ENCODE results near the gene ACBD5.
"Not testable (repeated sequence)": the region's sequence is repeated elsewhere in the genome, so short reads cannot be mapped to it uniquely, and the experiment has no call there.

Gene ACBD5, protein sequence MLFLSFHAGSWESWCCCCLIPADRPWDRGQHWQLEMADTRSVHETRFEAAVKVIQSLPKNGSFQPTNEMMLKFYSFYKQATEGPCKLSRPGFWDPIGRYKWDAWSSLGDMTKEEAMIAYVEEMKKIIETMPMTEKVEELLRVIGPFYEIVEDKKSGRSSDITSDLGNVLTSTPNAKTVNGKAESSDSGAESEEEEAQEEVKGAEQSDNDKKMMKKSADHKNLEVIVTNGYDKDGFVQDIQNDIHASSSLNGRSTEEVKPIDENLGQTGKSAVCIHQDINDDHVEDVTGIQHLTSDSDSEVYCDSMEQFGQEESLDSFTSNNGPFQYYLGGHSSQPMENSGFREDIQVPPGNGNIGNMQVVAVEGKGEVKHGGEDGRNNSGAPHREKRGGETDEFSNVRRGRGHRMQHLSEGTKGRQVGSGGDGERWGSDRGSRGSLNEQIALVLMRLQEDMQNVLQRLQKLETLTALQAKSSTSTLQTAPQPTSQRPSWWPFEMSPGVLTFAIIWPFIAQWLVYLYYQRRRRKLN

DNA sequence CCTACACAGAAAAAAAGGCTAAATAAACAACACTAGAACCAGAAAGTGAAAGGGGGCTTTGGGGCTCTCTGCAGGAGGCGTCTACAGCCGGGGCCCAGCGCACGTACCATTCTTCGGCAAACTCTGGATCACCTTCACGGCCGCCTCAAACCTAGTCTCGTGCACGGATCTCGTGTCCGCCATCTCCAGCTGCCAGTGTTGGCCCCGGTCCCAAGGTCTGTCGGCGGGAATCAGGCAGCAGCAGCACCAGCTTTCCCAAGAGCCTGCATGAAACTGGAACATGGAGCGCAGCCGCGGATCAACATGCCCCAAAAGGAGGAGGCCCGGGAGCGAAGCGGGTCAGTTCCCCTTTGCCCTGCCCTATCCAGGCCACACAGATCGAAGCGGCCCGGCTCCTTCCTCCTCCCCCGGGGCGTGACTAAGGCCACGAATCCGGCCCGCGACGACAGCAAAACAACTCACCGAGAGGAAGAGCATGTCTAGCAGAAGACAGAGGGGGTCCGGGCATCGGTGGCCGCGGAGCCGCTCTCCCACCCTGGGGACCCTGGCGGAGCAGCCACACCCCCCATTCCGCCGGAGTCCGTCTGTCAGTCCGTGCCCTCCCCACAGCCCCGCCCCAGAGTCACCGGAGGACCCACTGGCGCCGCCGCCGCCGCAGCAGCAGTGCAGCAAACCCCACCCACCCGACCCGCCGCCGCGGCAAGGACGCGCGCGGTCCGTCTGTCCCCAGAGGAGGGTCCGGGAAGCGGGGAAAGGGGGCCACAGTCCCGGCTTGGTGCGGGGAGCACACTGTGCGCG, at the start of gene ACBD5:
Gene ACBD5, minus strand, starts transcription at position 586 of the 798 bp plus-strand sequence. Its CDS starts 109 bp downstream, at position 477.
- Histone ChIP-seq H3K27me3 (ENCODE audit: low read depth) (no peaks in the 10 kb centered on the region), H3K4me3 (peak within 1 kb of the TSS; percentile 57), H3K36me3 (replicated peaks) (no peaks in the 10 kb centered on the region), H3K9me3 (no peaks in the 10 kb centered on the region), H3K4me1 (peaks cover 17% of the 10 kb centered on the region)
- in situ Hi-C loops (cut with MboI; ENCODE audit: low sequenced_read_pairs): no loop called here
- peak; percentile 72 to 89 for DNase-seq (ENCODE audit: low spot score in 2 of 2)

DNA sequence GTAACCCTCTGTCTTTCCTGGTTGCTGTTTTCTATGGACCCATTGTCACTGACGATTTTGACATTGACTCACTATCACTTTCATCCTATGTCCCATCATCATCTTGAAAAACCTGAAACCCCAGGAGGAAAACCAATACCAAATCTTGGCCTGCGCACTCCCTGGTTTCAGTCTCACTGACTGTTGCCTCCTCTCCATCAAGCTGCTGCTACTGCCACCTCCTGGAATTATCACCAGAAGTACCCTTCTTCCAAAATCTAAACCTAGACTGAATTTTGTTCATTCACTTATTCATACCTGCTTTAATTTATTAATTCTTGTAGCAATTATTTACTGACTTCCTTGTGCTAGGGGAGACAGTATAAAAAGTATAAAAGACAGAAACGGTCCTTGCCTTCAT, 44.5 kb upstream of the ACBD5 start:
- Histone ChIP-seq H3K27me3 (ENCODE audit: low read depth) (0 out of 2 replicates have a peak, but pooled peaks cover 2% of the 10 kb centered on the region), H3K4me3 (no peak overlapping the region), H3K9me3 (no peaks in the 10 kb centered on the region), H3K4me1 (no peaks in the 10 kb centered on the region), H3K36me3 (replicated peaks) (no peaks in the 10 kb centered on the region)
- no peak for DNase-seq (ENCODE audit: low spot score in 2 of 2)
- in situ Hi-C loops (cut with MboI; ENCODE audit: low sequenced_read_pairs): no loop called here

DNA sequence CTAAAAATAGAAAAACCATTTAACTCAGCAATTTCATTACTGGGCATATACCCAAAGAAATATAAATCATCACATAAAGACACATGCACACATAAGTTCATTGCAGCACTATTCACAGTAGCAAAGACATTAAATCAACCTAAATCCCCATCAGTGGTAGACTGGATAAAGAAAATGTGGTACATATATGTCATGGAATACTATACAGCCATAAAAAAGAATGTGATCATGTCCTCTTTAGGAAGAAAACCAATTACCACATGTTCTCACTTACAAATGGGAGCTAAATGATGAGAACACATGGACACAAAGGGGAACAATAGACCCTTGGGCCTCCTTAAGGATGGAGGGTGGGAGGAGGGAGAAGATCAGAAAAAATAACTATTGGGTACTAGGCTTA, 36.0 kb upstream of the ACBD5 start:
- Histone ChIP-seq H3K27me3 (ENCODE audit: low read depth) (no peaks in the 10 kb centered on the region), H3K4me1 (no peaks in the 10 kb centered on the region), H3K4me3 (no peak overlapping the region), H3K9me3 (no peaks in the 10 kb centered on the region), H3K36me3 (replicated peaks) (no peaks in the 10 kb centered on the region)
- in situ Hi-C loops (cut with MboI; ENCODE audit: low sequenced_read_pairs): no loop called here
- no peak for DNase-seq (ENCODE audit: low spot score in 2 of 2)

DNA sequence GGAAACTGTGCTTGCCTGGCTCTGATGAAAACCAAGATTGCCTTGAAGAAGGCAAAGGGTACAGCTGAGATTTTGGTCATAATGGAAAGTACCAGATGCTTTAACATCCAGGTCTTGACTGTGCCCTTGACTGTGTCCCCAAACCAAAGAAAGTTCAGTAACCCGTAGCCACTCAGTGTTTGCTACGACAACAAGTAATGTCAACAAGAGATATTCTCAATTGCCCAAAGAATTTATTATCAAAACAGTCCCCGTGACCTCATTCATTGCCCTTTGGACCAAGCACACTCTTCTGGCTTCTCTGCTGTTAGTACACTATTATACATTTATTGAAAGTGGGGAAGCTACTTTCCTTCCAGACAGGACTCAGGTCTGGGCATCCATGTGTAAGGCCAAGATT, 25.4 kb upstream of the ACBD5 start:
- in situ Hi-C loops (cut with MboI; ENCODE audit: low sequenced_read_pairs); H3K27me3 ChIP-seq (ENCODE audit: low read depth); DNase-seq (ENCODE audit: low spot score in 2 of 2); H3K9me3 ChIP-seq; H3K36me3 ChIP-seq (replicated peaks); H3K4me1 ChIP-seq; H3K4me3 ChIP-seq: not testable (repeated sequence)

DNA sequence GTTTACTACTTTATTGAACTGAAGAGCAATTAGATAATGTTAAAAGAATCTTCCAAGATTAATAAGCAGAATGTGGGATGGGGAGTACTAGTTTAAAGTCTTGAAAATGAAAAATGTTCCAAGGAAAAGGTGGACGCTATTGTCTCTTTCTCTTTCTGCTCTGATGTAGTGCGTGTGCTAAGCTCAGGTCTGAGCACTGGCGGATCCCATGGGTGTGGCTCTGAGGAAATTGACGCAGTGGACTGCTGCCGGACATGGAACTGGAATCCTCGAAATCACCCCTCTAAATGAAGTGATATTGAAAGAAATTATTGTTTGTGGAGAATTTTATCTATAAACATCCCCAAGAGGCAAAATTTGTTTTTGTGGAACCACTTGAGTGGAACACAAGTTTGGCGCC, 22.2 kb upstream of the ACBD5 start:
- H3K9me3 ChIP-seq; H3K36me3 ChIP-seq (replicated peaks); H3K4me1 ChIP-seq; H3K27me3 ChIP-seq (ENCODE audit: low read depth); H3K4me3 ChIP-seq; in situ Hi-C loops (cut with MboI; ENCODE audit: low sequenced_read_pairs); DNase-seq (ENCODE audit: low spot score in 2 of 2): not testable (repeated sequence)

DNA sequence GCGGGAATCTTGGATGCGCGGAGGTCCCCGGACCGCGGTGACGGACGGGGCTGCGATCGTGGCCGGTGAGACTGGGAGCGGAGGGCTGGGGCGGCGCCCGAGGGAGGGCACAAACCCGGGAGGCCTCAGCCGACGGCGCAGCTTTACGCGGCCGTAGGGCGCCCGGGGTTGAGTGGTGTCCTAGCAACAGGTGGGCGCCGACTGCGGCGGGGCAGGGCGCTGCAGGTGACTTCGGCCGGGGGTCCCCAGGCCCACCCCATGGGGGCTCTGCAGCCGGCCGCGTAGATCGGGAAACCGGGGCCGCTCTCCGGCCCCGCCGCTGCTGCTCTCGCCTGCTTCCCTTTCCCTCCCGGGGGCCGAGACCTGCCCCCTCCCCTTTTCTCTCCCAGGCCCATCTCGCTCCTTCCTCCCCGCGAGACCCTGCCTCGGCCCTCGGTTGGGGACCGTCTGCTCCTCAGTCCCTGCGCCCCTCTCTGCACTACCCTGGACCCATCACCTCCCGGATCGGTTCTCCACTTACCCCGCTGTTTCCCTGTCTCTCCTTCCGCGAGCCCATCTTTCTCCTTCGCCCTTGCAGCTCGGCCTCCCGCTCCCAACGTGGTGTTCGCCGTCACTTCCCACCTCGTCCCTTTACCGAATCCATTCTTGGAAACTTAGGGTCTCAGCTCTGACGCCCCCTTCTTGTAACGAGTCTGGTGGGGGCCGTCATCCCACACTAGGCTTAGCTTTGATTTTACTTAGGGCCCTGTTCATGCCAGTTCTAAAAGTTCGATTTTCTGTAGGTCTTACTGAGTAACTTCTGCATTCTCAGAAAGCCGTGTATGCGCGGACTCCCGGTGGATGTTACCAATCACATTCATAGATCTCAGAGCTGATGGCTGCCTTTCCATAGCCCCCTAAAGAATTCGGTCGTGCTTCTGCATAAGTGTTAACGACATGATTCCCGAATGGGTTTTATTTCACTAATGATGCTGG, 18.5 kb upstream of the ACBD5 start:
- no peaks in the 10 kb centered on the region for H3K36me3 ChIP-seq (replicated peaks)
- no peaks in the 10 kb centered on the region for H3K4me1 ChIP-seq
- peak in 1 of 2 experiments; percentile 40 for DNase-seq (ENCODE audit: low spot score in 2 of 2)
- peak overlapping the region; percentile 18 for H3K4me3 ChIP-seq
- in situ Hi-C loops (cut with MboI; ENCODE audit: low sequenced_read_pairs): no loop called here
- peaks cover 3% of the 10 kb centered on the region; the same call in 1 of the 2 replicates for H3K27me3 ChIP-seq (ENCODE audit: low read depth)
- no peaks in the 10 kb centered on the region for H3K9me3 ChIP-seq

DNA sequence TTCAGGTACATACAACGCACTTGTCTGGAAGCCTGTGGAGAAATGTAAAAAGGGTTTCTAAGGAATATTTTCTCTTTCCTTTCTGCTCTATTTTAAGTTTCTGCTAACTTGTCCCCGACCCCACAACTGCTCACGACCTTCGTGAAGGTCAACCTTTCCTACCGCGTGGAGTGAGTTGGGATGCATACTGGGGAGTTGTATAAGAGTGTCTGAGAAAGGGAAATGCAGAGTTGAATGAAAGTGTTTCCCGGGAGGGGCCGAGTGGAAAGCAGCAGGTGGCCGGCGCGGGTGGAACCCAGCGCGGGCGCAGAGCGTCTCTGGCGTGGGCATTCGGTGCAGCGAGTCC, 17.9 kb upstream of the ACBD5 start:
- no peaks in the 10 kb centered on the region for H3K36me3 ChIP-seq (replicated peaks)
- H3K9me3 ChIP-seq: no peaks in the 10 kb centered on the region
- no peak for DNase-seq (ENCODE audit: low spot score in 2 of 2)
- H3K4me1 ChIP-seq: no peaks in the 10 kb centered on the region
- peak overlapping the region; percentile 18 for H3K4me3 ChIP-seq
- peaks cover 3% of the 10 kb centered on the region; the same call in 1 of the 2 replicates for H3K27me3 ChIP-seq (ENCODE audit: low read depth)
- in situ Hi-C loops (cut with MboI; ENCODE audit: low sequenced_read_pairs): no loop called here

DNA sequence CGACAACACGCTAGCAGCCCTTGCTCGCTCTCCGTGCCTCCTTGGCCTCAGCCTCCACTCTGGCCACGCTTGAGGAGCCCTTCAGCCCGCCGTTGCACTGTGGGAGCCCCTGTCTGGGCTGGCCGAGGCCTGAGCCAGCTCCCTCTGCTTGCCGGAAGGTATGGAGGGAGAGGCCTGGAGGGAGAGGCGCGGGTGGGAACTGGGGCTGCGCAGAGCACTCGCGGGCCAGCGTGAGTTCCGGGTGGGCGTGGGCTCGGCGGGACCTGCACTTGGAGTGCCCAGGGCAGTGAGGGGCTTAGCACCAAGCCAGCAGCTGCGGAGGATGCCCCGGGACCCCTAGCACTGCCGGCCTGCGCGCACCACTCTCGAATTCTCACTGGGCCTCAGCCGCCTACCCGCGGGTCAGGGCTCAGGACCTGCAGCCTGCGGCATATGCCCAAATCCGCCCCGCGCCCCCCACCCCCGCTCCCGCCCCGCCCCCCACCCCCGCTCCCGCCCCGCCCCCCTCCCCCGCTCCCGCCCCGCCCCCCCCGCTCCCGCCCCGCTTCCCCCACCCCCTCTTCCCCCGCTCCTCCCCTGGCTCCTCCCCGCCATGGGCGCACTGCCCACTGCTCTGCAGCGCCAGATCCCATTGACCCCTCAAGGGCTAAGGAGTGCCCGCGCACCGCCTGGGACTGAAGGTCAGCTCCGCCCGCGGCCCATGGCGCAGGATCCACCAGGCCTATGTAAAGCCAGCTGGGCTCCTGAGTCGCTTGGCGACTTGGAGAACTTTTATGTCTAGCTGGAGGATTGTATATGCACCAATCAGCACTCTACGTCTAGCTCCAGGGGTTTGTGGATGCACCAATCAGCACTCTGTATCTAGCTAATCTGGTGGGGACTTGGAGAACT, 15.9 kb upstream of the ACBD5 start:
- H3K4me3 ChIP-seq: no peak overlapping the region
- peaks cover 3% of the 10 kb centered on the region; the same call in 1 of the 2 replicates for H3K27me3 ChIP-seq (ENCODE audit: low read depth)
- in situ Hi-C loops (cut with MboI; ENCODE audit: low sequenced_read_pairs): no loop called here
- no peaks in the 10 kb centered on the region for H3K9me3 ChIP-seq
- no peak for DNase-seq (ENCODE audit: low spot score in 2 of 2)
- H3K4me1 ChIP-seq: no peaks in the 10 kb centered on the region
- H3K36me3 ChIP-seq (replicated peaks): no peaks in the 10 kb centered on the region

DNA sequence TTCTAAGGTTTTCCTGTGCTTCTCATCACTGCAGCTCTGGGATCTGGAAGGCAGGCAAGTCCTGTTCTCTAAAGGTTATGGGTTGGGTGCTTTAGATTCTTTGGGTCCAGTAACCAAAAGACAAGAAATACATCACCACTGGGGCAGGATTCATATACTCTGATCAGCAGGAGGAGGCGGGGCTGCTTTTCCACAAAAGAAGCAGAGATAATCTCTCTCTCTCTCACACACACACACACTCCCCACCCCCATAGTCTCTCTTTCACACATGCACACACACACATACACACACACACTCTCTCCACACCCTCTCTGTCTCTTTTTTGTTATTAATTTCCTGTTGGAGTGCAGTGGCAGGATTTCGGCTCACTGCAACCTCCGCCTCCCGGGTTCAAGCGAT, 13.0 kb upstream of the ACBD5 start:
- Histone ChIP-seq H3K27me3 (ENCODE audit: low read depth) (no peaks in the 10 kb centered on the region), H3K9me3 (no peaks in the 10 kb centered on the region), H3K4me1 (no peaks in the 10 kb centered on the region), H3K4me3 (no peak overlapping the region), H3K36me3 (replicated peaks) (no peaks in the 10 kb centered on the region)
- in situ Hi-C loops (cut with MboI; ENCODE audit: low sequenced_read_pairs): no loop called here
- no peak for DNase-seq (ENCODE audit: low spot score in 2 of 2)

DNA sequence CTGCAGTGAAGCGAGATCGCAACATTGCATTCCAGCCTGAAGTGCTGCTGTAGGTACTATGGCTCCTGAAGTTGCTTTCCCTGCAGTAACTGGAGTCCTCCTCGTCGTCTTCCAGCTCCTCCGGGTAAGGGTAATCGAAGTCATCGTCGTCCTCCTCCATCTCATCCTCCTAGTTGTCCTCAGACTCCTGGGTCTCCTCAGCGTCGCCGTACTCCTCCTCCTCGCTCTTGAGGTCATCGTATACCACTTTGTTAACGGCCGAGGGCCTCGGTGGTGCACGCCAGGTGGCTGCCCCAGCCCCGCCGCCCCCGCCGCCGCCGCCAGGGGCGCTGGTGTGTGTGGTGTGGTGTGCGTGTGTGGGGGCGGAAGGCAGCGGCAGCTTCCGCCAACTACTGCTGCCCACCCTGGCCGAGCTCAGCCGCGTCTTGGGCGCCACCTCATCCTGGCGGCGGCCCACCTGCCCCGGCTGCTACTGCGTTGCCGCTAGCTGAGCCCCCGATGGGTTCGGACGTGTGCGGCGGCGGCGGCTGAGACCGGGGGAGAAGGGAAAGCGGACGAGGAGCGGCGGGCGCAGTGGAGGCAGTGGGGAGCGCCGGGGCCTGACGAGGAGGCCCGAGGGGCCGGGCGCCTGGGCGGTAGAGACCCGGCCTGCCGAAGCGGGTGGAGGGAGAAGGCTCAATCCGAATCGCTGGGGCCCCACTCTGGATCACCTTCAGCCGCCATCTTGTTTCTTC, 11.8 kb upstream of the ACBD5 start:
- DNase-seq (ENCODE audit: low spot score in 2 of 2): no peak
- Histone ChIP-seq H3K4me1 (no peaks in the 10 kb centered on the region), H3K4me3 (no peak overlapping the region), H3K27me3 (ENCODE audit: low read depth) (no peaks in the 10 kb centered on the region), H3K36me3 (replicated peaks) (no peaks in the 10 kb centered on the region), H3K9me3 (no peaks in the 10 kb centered on the region)
- in situ Hi-C loops (cut with MboI; ENCODE audit: low sequenced_read_pairs): no loop called here

DNA sequence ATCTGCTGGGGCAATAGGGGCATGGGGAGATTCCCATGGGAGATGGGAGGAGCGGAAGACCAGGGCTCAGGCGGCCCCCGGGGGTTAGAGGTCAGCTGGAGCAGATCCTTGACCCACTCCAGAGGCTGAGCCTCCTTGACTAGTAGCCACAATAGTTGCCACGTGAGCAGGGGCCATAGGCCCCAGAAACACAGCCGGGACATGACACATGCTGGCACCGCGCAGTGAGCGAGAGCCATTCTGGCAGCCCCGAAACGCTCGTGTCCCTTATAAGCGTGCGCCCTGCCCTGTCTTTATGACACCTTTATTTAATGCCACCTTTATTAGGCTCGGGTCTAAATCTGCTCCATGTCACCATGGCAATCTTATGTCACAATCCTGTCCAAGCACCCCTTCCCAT, 11.0 kb upstream of the ACBD5 start:
- in situ Hi-C loops (cut with MboI; ENCODE audit: low sequenced_read_pairs): no loop called here
- Histone ChIP-seq H3K36me3 (replicated peaks) (no peaks in the 10 kb centered on the region), H3K9me3 (no peaks in the 10 kb centered on the region), H3K27me3 (ENCODE audit: low read depth) (no peaks in the 10 kb centered on the region), H3K4me3 (no peak overlapping the region), H3K4me1 (no peaks in the 10 kb centered on the region)
- no peak for DNase-seq (ENCODE audit: low spot score in 2 of 2)

DNA sequence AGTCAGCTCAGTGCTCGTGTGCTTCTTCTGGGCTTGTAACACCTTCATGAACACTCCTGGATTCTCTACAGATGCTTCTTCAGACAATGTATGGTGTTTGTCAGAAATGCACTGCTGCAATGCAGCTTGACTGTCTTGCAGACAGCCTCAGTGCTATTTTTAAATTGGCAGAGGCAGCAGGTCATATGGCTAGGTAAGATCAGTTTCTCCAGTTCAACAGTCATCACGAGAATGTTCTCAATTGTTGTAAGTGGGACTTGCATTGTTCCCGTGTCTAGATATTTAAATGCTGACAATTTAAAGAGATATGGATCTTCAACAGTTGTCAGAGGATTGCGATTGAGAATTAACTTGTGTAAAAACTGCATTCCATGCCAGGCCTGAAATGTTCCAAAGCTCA, 7.6 kb upstream of the ACBD5 start:
- peaks cover 8% of the 10 kb centered on the region for H3K4me1 ChIP-seq
- H3K27me3 ChIP-seq (ENCODE audit: low read depth): no peaks in the 10 kb centered on the region
- no peaks in the 10 kb centered on the region for H3K9me3 ChIP-seq
- no peak for DNase-seq (ENCODE audit: low spot score in 2 of 2)
- H3K4me3 ChIP-seq: no peak overlapping the region
- no peaks in the 10 kb centered on the region for H3K36me3 ChIP-seq (replicated peaks)
- in situ Hi-C loops (cut with MboI; ENCODE audit: low sequenced_read_pairs): no loop called here

Data from HAP-1 (cell line).